HG03095 (cell line): ENCODE results near the gene PRDM8.
"Not testable (repeated sequence)": the region's sequence is repeated elsewhere in the genome, so short reads cannot be mapped to it uniquely, and the experiment has no call there.

Experiments used
- ATAC-seq: cut with Tn5 transposase; IDR thresholded peaks from one replicate; pipeline ENCODE4 v1.9.1; 2021; ENCODE audit warnings: moderate library complexity; ENCODE audit not compliant: unreplicated experiment

Gene PRDM8

GRCh38 chr4:80196922-80197573 is at the start of gene PRDM8:
TSS of gene PRDM8 (plus strand) at chr4:80197503. CDS start at chr4:80200081, 2,578 bp downstream.
- ATAC-seq: no peak

- no peak for ATAC-seq
Observed at GRCh38 chr4:80150387-80151180, 46.7 kb upstream of the PRDM8 start.

- ATAC-seq: no peak
Observed at GRCh38 chr4:80151981-80152380, 45.3 kb upstream of the PRDM8 start.

- ATAC-seq: no peak
Observed at GRCh38 chr4:80153874-80154544, 43.3 kb upstream of the PRDM8 start.

GRCh38 chr4:80154545-80154933 is 42.8 kb upstream of the PRDM8 start:
- ATAC-seq: no peak

GRCh38 chr4:80155316-80155982 is 41.9 kb upstream of the PRDM8 start:
- ATAC-seq: no peak

- ATAC-seq: no peak
Observed at GRCh38 chr4:80156410-80156809, 40.9 kb upstream of the PRDM8 start.

GRCh38 chr4:80161413-80162058 is 35.8 kb upstream of the PRDM8 start:
- no peak for ATAC-seq

GRCh38 chr4:80162418-80162817 is 34.9 kb upstream of the PRDM8 start:
- no peak for ATAC-seq

- ATAC-seq: no peak
Observed at GRCh38 chr4:80165855-80166254, 31.4 kb upstream of the PRDM8 start.

- ATAC-seq: no peak
Observed at GRCh38 chr4:80171251-80171650, 26.1 kb upstream of the PRDM8 start.

- no peak for ATAC-seq
Observed at GRCh38 chr4:80171656-80172055, 25.6 kb upstream of the PRDM8 start.

- ATAC-seq: peak; percentile 63
Observed at GRCh38 chr4:80172203-80172602, 25.1 kb upstream of the PRDM8 start.

GRCh38 chr4:80173401-80173800 is 23.9 kb upstream of the PRDM8 start:
- ATAC-seq: peak; percentile 84

- no peak for ATAC-seq
Observed at GRCh38 chr4:80173841-80174240, 23.5 kb upstream of the PRDM8 start.

- ATAC-seq: not testable (repeated sequence)
Observed at GRCh38 chr4:80177793-80178192, 19.5 kb upstream of the PRDM8 start.

GRCh38 chr4:80178964-80179363 is 18.3 kb upstream of the PRDM8 start:
- ATAC-seq: no peak

- ATAC-seq: no peak
Observed at GRCh38 chr4:80179637-80180161, 17.6 kb upstream of the PRDM8 start.

- ATAC-seq: no peak
Observed at GRCh38 chr4:80180743-80181142, 16.6 kb upstream of the PRDM8 start.

- no peak for ATAC-seq
Observed at GRCh38 chr4:80182237-80182866, 15.0 kb upstream of the PRDM8 start.
